IMR-90 (cell line): ENCODE results near the gene PRKCH. TPM values are rescaled to one million over a fixed set of nuclear protein-coding genes. Genes with fewer than 3 reads are reported as not detected.

Experiments
- ATAC-seq: fragments of 200-7000 bp; cut with Tn5 transposase; 2 replicates; pipeline ENCODE4 v1.9.1; 2020; ENCODE audit warnings: low read depth, mild to moderate bottlenecking, moderate library complexity
- BruUV-seq: library from RNA; stranded (reverse); fragments of 400-500 nt; replicated peaks from 2 replicates; lab custom pipeline; 2021; lab: Mats Ljungman, UMichigan
- CTCF ChIA-PET: fragments of 300-600 bp; formaldehyde crosslinking; extraction: SDS; loops from one replicate; lab custom pipeline; 2021; ENCODE audit warnings: antibody characterized with exemption; lab: Yijun Ruan, JAX
- POLR2A ChIA-PET: fragments of 300-600 bp; sonication (Branson Sonifier 250); formaldehyde crosslinking; loops from one replicate; lab custom pipeline; 2022; ENCODE audit warnings: antibody characterized with exemption; ENCODE audit not compliant: unreplicated experiment; lab: Charles Lee
- DNase-seq: peaks from one replicate; pipeline ENCODE4 v3.0.0; 2013
- H2AFZ ChIP-seq: replicated peaks from 2 replicates; pipeline ENCODE3; 2013; ENCODE audit warnings: low read length, mild to moderate bottlenecking; ENCODE audit not compliant: poor library complexity
- H2AK5ac ChIP-seq: 2 replicates; pipeline ENCODE4 v1.6.1; 2013; ENCODE audit warnings: low read depth, low read length, inconsistent platforms
- H2AK9ac ChIP-seq: replicated peaks from 2 replicates; pipeline ENCODE3; 2013; ENCODE audit warnings: mild to moderate bottlenecking, low read depth, low read length, moderate library complexity; ENCODE audit not compliant: poor library complexity
- H2BK120ac ChIP-seq: 2 replicates; pipeline ENCODE4 v1.6.1; 2013; ENCODE audit warnings: low read depth, low read length, inconsistent platforms
- H2BK15ac ChIP-seq: 3 replicates; pipeline ENCODE4 v1.6.1; 2013; ENCODE audit warnings: low read depth, low read length, inconsistent platforms
- H2BK20ac ChIP-seq: 2 replicates; pipeline ENCODE4 v1.6.1; 2013; ENCODE audit warnings: low read depth, mild to moderate bottlenecking, inconsistent platforms, low read length, moderate library complexity
- H2BK5ac ChIP-seq: 2 replicates; pipeline ENCODE4 v1.6.1; 2013; ENCODE audit warnings: mild to moderate bottlenecking, low read depth, low read length, inconsistent platforms; ENCODE audit not compliant: poor library complexity, severe bottlenecking
- H3K14ac ChIP-seq: replicated peaks from 2 replicates; pipeline ENCODE4 v1.6.1; 2013; ENCODE audit warnings: low read depth, low read length, inconsistent platforms
- H3K18ac ChIP-seq: 2 replicates; pipeline ENCODE4 v1.6.1; 2013; ENCODE audit warnings: low read depth, low read length, control low read depth
- H3K23ac ChIP-seq: 2 replicates; pipeline ENCODE4 v1.6.1; 2013; ENCODE audit warnings: low read depth, low read length, inconsistent platforms
- H3K27ac ChIP-seq: 2 replicates; pipeline ENCODE4 v1.5.1; 2013; ENCODE audit warnings: mild to moderate bottlenecking, control low read depth, low read length; ENCODE audit not compliant: insufficient read depth
- H3K27me3 ChIP-seq: 2 replicates; pipeline ENCODE4 v1.6.1; 2013; ENCODE audit warnings: low read length; ENCODE audit not compliant: control insufficient read depth, insufficient read depth
- H3K36me3 ChIP-seq: 2 replicates; pipeline ENCODE4 v1.6.1; 2013; ENCODE audit warnings: low read length, mixed read lengths; ENCODE audit not compliant: control insufficient read depth, insufficient read depth
- H3K4ac ChIP-seq: 2 replicates; pipeline ENCODE4 v1.6.1; 2013; ENCODE audit warnings: low read depth, low read length, inconsistent platforms
- H3K4me1 ChIP-seq: 2 replicates; pipeline ENCODE4 v1.6.1; 2013; ENCODE audit warnings: low read length, mixed read lengths; ENCODE audit not compliant: control insufficient read depth, insufficient read depth
- H3K4me2 ChIP-seq: 2 replicates; pipeline ENCODE4 v1.6.1; 2013; ENCODE audit warnings: low read depth, mild to moderate bottlenecking, control low read depth, low read length, moderate library complexity
- H3K4me3 ChIP-seq: 2 replicates; pipeline ENCODE4 v1.5.1; 2013; ENCODE audit warnings: low read depth, mild to moderate bottlenecking, control low read depth, low read length, moderate library complexity; ENCODE audit not compliant: insufficient read depth
- H3K56ac ChIP-seq: 2 replicates; pipeline ENCODE4 v1.6.1; 2013; ENCODE audit warnings: low read length, inconsistent platforms; ENCODE audit not compliant: insufficient read depth; ENCODE audit errors: extremely low read depth
- H3K79me1 ChIP-seq, 2 experiments: 2 replicates each; pipeline ENCODE4 v1.6.1; 2013; ENCODE audit warnings: low read length in 2 of 2, inconsistent platforms in 1 of 2, low read depth in 1 of 2
- H3K9ac ChIP-seq: 2 replicates; pipeline ENCODE4 v1.6.1; 2013; ENCODE audit warnings: low read depth, low read length, control low read depth
- H3K9me1 ChIP-seq: 2 replicates; pipeline ENCODE4 v1.6.1; 2013; ENCODE audit warnings: low read length, inconsistent platforms; ENCODE audit not compliant: insufficient read depth
- H3K9me3 ChIP-seq: 2 replicates; pipeline ENCODE4 v1.6.1; 2013; ENCODE audit warnings: low read length; ENCODE audit not compliant: control insufficient read depth, insufficient read depth
- H4K20me1 ChIP-seq: 2 replicates; pipeline ENCODE4 v1.6.1; 2013; ENCODE audit warnings: low read length, inconsistent platforms; ENCODE audit not compliant: insufficient read depth
- H4K5ac ChIP-seq: 2 replicates; pipeline ENCODE4 v1.6.1; 2013; ENCODE audit warnings: mild to moderate bottlenecking, low read depth, low read length, control low read depth
- H4K8ac ChIP-seq, 2 experiments: 2 replicates each; pipeline ENCODE4 v1.6.1; 2013; ENCODE audit warnings: low read depth in 2 of 2, low read length in 2 of 2, control low read depth in 1 of 2, inconsistent platforms in 1 of 2
- H4K91ac ChIP-seq: 2 replicates; pipeline ENCODE4 v1.6.1; 2013; ENCODE audit warnings: low read depth, low read length, inconsistent platforms; ENCODE audit not compliant: insufficient read depth
- BHLHE40 ChIP-seq: fragments of 150-350 bp; IDR thresholded peaks from 2 replicates; pipeline ENCODE4 v1.6.1; 2016; ENCODE audit warnings: mild to moderate bottlenecking, low read depth, low read length
- CEBPB ChIP-seq: IDR thresholded peaks from 2 replicates; pipeline ENCODE4 v1.6.1; 2012; ENCODE audit warnings: low read depth, low read length, improper control_type of control experiment
- CHD1 ChIP-seq: IDR thresholded peaks from 2 replicates; pipeline ENCODE4 v1.6.1; 2012; ENCODE audit warnings: low read depth, low read length, improper control_type of control experiment
- FOS ChIP-seq: fragments of 150-350 bp; IDR thresholded peaks from 2 replicates; pipeline ENCODE4 v1.6.1; 2016; ENCODE audit warnings: low read depth, low read length
- MAFK ChIP-seq: IDR thresholded peaks from 2 replicates; pipeline ENCODE4 v1.6.1; 2012; ENCODE audit warnings: low read depth, low read length, improper control_type of control experiment
- MAZ ChIP-seq: IDR thresholded peaks from 2 replicates; pipeline ENCODE4 v1.6.1; 2012; ENCODE audit warnings: low read depth, mild to moderate bottlenecking, low read length, improper control_type of control experiment, moderate library complexity, borderline replicate concordance
- MXI1 ChIP-seq: IDR thresholded peaks from 2 replicates; pipeline ENCODE4 v1.6.1; 2012; ENCODE audit warnings: low read depth, mild to moderate bottlenecking, low read length, moderate library complexity, borderline replicate concordance
- NFE2L2 ChIP-seq: fragments of 150-350 bp; IDR thresholded peaks from 2 replicates; pipeline ENCODE4 v1.6.1; 2016; ENCODE audit warnings: low read depth, mild to moderate bottlenecking, low read length
- POLR2A ChIP-seq: IDR thresholded peaks from 2 replicates; pipeline ENCODE4 v1.6.1; 2012; ENCODE audit warnings: mild to moderate bottlenecking, low read depth, low read length
- RAD21 ChIP-seq: IDR thresholded peaks from 2 replicates; pipeline ENCODE4 v1.6.1; 2012; ENCODE audit warnings: low read length, improper control_type of control experiment
- RCOR1 ChIP-seq: IDR thresholded peaks from 2 replicates; pipeline ENCODE4 v1.6.1; 2012; ENCODE audit warnings: mild to moderate bottlenecking, low read length, improper control_type of control experiment; ENCODE audit not compliant: insufficient replicate concordance
- RFX5 ChIP-seq: IDR thresholded peaks from 2 replicates; pipeline ENCODE4 v1.8.0; 2012; ENCODE audit warnings: low read depth, mild to moderate bottlenecking, low read length, moderate library complexity
- WGBS, 2 experiments: methylation state at CpG; one replicate each; pipeline versions ENCODE4 v1.1.5 to v1.1.7; 2013; ENCODE audit warnings: missing lambda C conversion rate in 2 of 2; ENCODE audit not compliant: insufficient read length in 1 of 2; ENCODE audit errors: extremely low coverage in 2 of 2; 5-methylcytosine and 5-hydroxymethylcytosine counted together
- dilution Hi-C: fragments of 300-500 bp; cut with HindIII; formaldehyde crosslinking; loops from one replicate; pipeline ENCODE4 v1.14.3; 2018; ENCODE audit warnings: low sequenced_read_pairs; ENCODE audit not compliant: unreplicated experiment
- in situ Hi-C: fragments of 300-500 bp; cut with MboI; formaldehyde crosslinking; loops from 3 replicates; pipeline ENCODE4 v1.14.3; 2019; ENCODE audit warnings: low sequenced_read_pairs, inconsistent platforms, mixed read lengths
- intact Hi-C: fragments of 100-400 bp; cut with micrococcal nuclease; formaldehyde crosslinking; loops from 2 replicates; pipeline ENCODE4 v1.10.0; 2022
- polyA plus RNA-seq, 3 experiments: library from polyadenylated mRNA; depleted of rRNA; stranded (reverse); fragments of >200 nt; gene quantifications; 2 replicates each; pipeline ENCODE4 v1.2.3, GENCODE V29; 2012; ENCODE audit warnings: low replicate concordance in 1 of 3
- total RNA-seq: library from RNA; depleted of rRNA; stranded (reverse); fragments of >200 nt; gene quantifications from 2 replicates; pipeline ENCODE4 v1.2.3, GENCODE V29; 2012
- TF ChIP-seq, protein P1 (sequence below): fragments of 150-350 bp; IDR thresholded peaks from 2 replicates; pipeline ENCODE4 v1.6.1; 2016; ENCODE audit warnings: low read depth, mild to moderate bottlenecking, low read length, moderate library complexity, borderline replicate concordance
- TF ChIP-seq, protein P2 (sequence below): fragments of 150-350 bp; IDR thresholded peaks from 2 replicates; pipeline ENCODE4 v1.6.1; 2017; ENCODE audit warnings: mild to moderate bottlenecking, antibody characterized with exemption, low read length, low read depth
- TF ChIP-seq, protein P3 (sequence below): conservative IDR thresholded peaks from 2 replicates; pipeline ENCODE4 v1.5.1; 2012; ENCODE audit warnings: mild to moderate bottlenecking, low read depth, low read length, improper control_type of control experiment

PRKCH gene
- total and polyA plus RNA-seq, 2 of the 4 experiments (the other 2 are of a cell fraction): 1.6 to 2.3 TPM

DNA sequence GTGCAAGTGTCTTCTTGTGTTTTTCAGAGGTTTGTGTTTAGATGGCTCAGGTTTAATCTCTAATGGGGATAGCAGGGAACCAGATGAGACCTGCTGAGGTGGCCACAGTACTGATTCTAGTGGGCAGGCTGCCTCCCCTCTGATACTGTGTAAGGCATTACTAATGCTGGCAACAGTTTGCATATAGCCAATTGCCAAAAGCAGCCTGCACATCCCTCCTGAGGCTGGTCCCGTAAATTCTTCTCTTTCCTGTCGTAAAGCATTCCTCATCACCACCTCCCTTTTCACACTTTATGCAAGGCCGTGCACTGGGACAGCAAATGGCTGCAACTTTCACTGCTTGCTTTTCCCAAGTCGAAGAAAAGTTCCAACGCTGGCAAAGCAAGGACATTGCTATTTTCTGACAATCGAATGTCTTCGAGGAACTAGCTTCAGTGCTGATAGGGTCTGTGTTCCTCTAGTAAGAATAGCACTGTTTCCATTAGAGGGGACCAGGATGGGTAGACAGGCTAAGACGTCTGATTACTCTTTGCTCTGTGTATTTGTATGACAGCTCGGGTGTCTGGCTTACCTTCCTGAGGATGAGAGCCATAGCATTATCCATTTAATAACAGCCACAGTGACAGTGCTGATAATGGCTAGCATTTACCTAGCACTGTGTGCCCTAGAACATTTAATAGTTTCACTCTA lies 195.7 kb downstream of the PRKCH start:
- 68% methylated on average over 3 of the region's 9 CpGs; no CpG with 5 or more reads in 1 of the 2 experiments for WGBS, 2 experiments
- no peak overlapping the region for H3K27ac ChIP-seq
- TF ChIP-seq MAFK (no peak), RFX5 (no peak), FOS (no peak), MAZ (no peak), MXI1 (no peak), CEBPB (no peak), RCOR1 (no peak), POLR2A (no peak), RAD21 (no peak), NFE2L2 (no peak), BHLHE40 (no peak), CHD1 (no peak)
- TF ChIP-seq, protein P1, sequence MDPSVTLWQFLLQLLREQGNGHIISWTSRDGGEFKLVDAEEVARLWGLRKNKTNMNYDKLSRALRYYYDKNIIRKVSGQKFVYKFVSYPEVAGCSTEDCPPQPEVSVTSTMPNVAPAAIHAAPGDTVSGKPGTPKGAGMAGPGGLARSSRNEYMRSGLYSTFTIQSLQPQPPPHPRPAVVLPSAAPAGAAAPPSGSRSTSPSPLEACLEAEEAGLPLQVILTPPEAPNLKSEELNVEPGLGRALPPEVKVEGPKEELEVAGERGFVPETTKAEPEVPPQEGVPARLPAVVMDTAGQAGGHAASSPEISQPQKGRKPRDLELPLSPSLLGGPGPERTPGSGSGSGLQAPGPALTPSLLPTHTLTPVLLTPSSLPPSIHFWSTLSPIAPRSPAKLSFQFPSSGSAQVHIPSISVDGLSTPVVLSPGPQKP: no peak
- TF ChIP-seq, protein P2, sequence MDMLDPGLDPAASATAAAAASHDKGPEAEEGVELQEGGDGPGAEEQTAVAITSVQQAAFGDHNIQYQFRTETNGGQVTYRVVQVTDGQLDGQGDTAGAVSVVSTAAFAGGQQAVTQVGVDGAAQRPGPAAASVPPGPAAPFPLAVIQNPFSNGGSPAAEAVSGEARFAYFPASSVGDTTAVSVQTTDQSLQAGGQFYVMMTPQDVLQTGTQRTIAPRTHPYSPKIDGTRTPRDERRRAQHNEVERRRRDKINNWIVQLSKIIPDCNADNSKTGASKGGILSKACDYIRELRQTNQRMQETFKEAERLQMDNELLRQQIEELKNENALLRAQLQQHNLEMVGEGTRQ: no peak
- TF ChIP-seq, protein P3, sequence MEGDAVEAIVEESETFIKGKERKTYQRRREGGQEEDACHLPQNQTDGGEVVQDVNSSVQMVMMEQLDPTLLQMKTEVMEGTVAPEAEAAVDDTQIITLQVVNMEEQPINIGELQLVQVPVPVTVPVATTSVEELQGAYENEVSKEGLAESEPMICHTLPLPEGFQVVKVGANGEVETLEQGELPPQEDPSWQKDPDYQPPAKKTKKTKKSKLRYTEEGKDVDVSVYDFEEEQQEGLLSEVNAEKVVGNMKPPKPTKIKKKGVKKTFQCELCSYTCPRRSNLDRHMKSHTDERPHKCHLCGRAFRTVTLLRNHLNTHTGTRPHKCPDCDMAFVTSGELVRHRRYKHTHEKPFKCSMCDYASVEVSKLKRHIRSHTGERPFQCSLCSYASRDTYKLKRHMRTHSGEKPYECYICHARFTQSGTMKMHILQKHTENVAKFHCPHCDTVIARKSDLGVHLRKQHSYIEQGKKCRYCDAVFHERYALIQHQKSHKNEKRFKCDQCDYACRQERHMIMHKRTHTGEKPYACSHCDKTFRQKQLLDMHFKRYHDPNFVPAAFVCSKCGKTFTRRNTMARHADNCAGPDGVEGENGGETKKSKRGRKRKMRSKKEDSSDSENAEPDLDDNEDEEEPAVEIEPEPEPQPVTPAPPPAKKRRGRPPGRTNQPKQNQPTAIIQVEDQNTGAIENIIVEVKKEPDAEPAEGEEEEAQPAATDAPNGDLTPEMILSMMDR: no peak

More for the DNA sequence above, 195.7 kb downstream of the PRKCH start:
- no peak overlapping the region for H2BK5ac ChIP-seq
- no peak overlapping the region for H3K9ac ChIP-seq
- H3K56ac ChIP-seq: no peak overlapping the region
- H4K8ac ChIP-seq: 0 out of 4 replicates have a peak overlapping the region, but pooled peaks of 1 of the 2 experiments have one; percentile 21
- peak overlapping the region; percentile 62 for H2AFZ ChIP-seq
- H2BK20ac ChIP-seq: no peak overlapping the region
- H3K9me3 ChIP-seq: no peaks in the 10 kb centered on the region
- peak overlapping the region; percentile 85; the same call in 1 of the 3 replicates for H2BK15ac ChIP-seq
- H2AK9ac ChIP-seq: no peak overlapping the region
- ATAC-seq (0 out of 2 replicates have a peak, but pooled peaks have one; percentile 19), DNase-seq (no peak)
- H2AK5ac ChIP-seq: no peak overlapping the region; the same call in 1 of the 2 replicates
- no peak overlapping the region for H3K4ac ChIP-seq
- no peaks in the 10 kb centered on the region for H3K79me1 ChIP-seq
- no peak overlapping the region for H4K5ac ChIP-seq
- H3K27me3 ChIP-seq: no peaks in the 10 kb centered on the region
- H3K23ac ChIP-seq: no peak overlapping the region
- peaks cover 18% of the 10 kb centered on the region for H3K4me1 ChIP-seq
- in situ Hi-C loops: no loop called here
- no peaks in the 10 kb centered on the region for H3K36me3 ChIP-seq
- ChIA-PET POLR2A (no interaction called here), CTCF (no interaction called here)
- H4K91ac ChIP-seq: peak overlapping the region; percentile 15; the same call in 1 of the 2 replicates
- dilution Hi-C loops: no loop called here
- H2BK120ac ChIP-seq: no peak overlapping the region
- BruUV-seq: no TSS peak
- no peak overlapping the region for H3K4me3 ChIP-seq
- no peak overlapping the region for H3K14ac ChIP-seq
- intact Hi-C loops: no loop called here
- no peak overlapping the region for H3K18ac ChIP-seq
- H3K9me1 ChIP-seq: peaks cover 5% of the 10 kb centered on the region; the same call in 1 of the 2 replicates
- H3K4me2 ChIP-seq: no peak overlapping the region
- H4K20me1 ChIP-seq: no peaks in the 10 kb centered on the region
